ENCODE data around the gene HSPA1B. TPM values are rescaled to one million over a fixed set of nuclear protein-coding genes. Genes with fewer than 3 reads are reported as not detected.

Gene HSPA1B
- total and polyA plus RNA-seq, 2 of the 4 experiments (the other 2 are of a cell fraction) = 61.1 to 93.6 TPM

- no peak for TF ChIP-seq MAFK (IDR thresholded peaks at IDR 0.05; ENCODE audit: low read depth, low read length)
These were observed 48.3 kb upstream of the HSPA1B start (continued) for GRCh38 chr6:31778999-31779885.

GRCh38 chr6:31779908-31780307, 47.6 kb upstream of the HSPA1B start:
- POLR2A ChIA-PET (ENCODE audit: unreplicated experiment) = no interaction called here
- WGBS, 2 experiments (ENCODE audit: extremely low coverage in 2 of 2, insufficient read length in 1 of 2) = 95% methylated on average over 4 of the region's 10 CpGs; no CpG with 5 or more reads in 1 of the 2 experiments
- H2AFZ ChIP-seq (replicated peaks; ENCODE audit: low read length, poor library complexity) = no peak overlapping the region
- H2BK15ac ChIP-seq (ENCODE audit: low read depth, low read length) = no peak overlapping the region
- dilution Hi-C loops (cut with HindIII; ENCODE audit: low sequenced_read_pairs, unreplicated experiment) (no loop called here), in situ Hi-C loops (cut with MboI; ENCODE audit: low sequenced_read_pairs) (no loop called here), intact Hi-C loops (cut with micrococcal nuclease) (no loop called here)
- TF ChIP-seq RAD21 (IDR thresholded peaks at IDR 0.05; ENCODE audit: low read length) = no peak
- TF ChIP-seq ELK1 (IDR thresholded peaks at IDR 0.05; ENCODE audit: borderline replicate concordance, low read depth, low read length) = no peak
- TF ChIP-seq SMC3 (IDR thresholded peaks at IDR 0.05; ENCODE audit: low read depth, low read length) = no peak
- no peak for TF ChIP-seq BHLHE40 (IDR thresholded peaks at IDR 0.05; ENCODE audit: low read depth, low read length)
- no peak for TF ChIP-seq MAFK (IDR thresholded peaks at IDR 0.05; ENCODE audit: low read depth, low read length)
- no peak overlapping the region for H4K8ac ChIP-seq (ENCODE audit: low read depth in 2 of 2, low read length in 2 of 2)
- BruUV-seq (replicated peaks) = no TSS peak
- H3K23ac ChIP-seq (ENCODE audit: low read depth, low read length) = no peak overlapping the region
- peaks cover 10% of the 10 kb centered on the region for H3K4me1 ChIP-seq (ENCODE audit: control insufficient read depth, insufficient read depth, low read length)
- no peak overlapping the region for H4K91ac ChIP-seq (ENCODE audit: insufficient read depth, low read depth, low read length)
- no peak overlapping the region for H2AK5ac ChIP-seq (ENCODE audit: low read depth, low read length)
- no peak overlapping the region for H3K27ac ChIP-seq (ENCODE audit: insufficient read depth, low read length)
- no peak overlapping the region for H3K4me3 ChIP-seq (ENCODE audit: insufficient read depth, low read depth, low read length)
- no peak overlapping the region for H2AK9ac ChIP-seq (replicated peaks; ENCODE audit: low read depth, low read length, poor library complexity)
- DNase-seq = no peak
- no peak overlapping the region for H2BK120ac ChIP-seq (ENCODE audit: low read depth, low read length)
- no peak overlapping the region for H3K56ac ChIP-seq (ENCODE audit: extremely low read depth, insufficient read depth, low read length)
- 0 out of 2 replicates have a peak, but pooled peaks cover 8% of the 10 kb centered on the region for H3K9me1 ChIP-seq (ENCODE audit: insufficient read depth, low read length)
- no peak overlapping the region for H3K4ac ChIP-seq (ENCODE audit: low read depth, low read length)
- no peaks in the 10 kb centered on the region for H4K20me1 ChIP-seq (ENCODE audit: insufficient read depth, low read length)
- no peak overlapping the region for H2BK20ac ChIP-seq (ENCODE audit: low read depth, low read length)
- H3K9me3 ChIP-seq (ENCODE audit: control insufficient read depth, insufficient read depth, low read length) = no peaks in the 10 kb centered on the region
- H3K4me2 ChIP-seq (ENCODE audit: low read depth, low read length) = no peak overlapping the region
- CTCF ChIA-PET = no interaction called here
- 0 out of 4 replicates have a peak, but pooled peaks cover 0 to 6% of the 10 kb centered on the region in 2 experiments for H3K79me1 ChIP-seq (ENCODE audit: low read depth in 1 of 2, low read length in 2 of 2)
- H3K18ac ChIP-seq (ENCODE audit: low read depth, low read length) = no peak overlapping the region
- no peak overlapping the region for H2BK5ac ChIP-seq (ENCODE audit: low read depth, low read length, poor library complexity, severe bottlenecking)
- H3K36me3 ChIP-seq (ENCODE audit: control insufficient read depth, insufficient read depth, low read length) = peaks cover 59% of the 10 kb centered on the region
- H3K27me3 ChIP-seq (ENCODE audit: control insufficient read depth, insufficient read depth, low read length) = no peaks in the 10 kb centered on the region
- no peak overlapping the region for H4K5ac ChIP-seq (ENCODE audit: low read depth, low read length)
- no peak overlapping the region for H3K14ac ChIP-seq (replicated peaks; ENCODE audit: low read depth, low read length)
- no peak for ATAC-seq (ENCODE audit: low read depth)
- H3K9ac ChIP-seq (ENCODE audit: low read depth, low read length) = no peak overlapping the region

Data from IMR-90 (cell line).